ENCODE results near the gene LRBA.

GRCh38 chr4:150982557-150983233 lies 32.4 kb downstream of the LRBA start:
- TF ChIP-seq CTCF (IDR thresholded peaks at IDR 0.05) (no peak), POLR2A (IDR thresholded peaks at IDR 0.05) (no peak), POLR2AphosphoS5 (IDR thresholded peaks at IDR 0.05) (no peak)

Data from breast epithelium (tissue), 3 donors.